GM10847 (cell line): ENCODE measurements around the gene DNPH1.

Source experiments
- POLR2A ChIP-seq: IDR thresholded peaks from 2 replicates; pipeline ENCODE4 v1.6.1; 2011; ENCODE audit not compliant: insufficient read length; ENCODE audit errors: extremely low read depth

Gene DNPH1

DNA sequence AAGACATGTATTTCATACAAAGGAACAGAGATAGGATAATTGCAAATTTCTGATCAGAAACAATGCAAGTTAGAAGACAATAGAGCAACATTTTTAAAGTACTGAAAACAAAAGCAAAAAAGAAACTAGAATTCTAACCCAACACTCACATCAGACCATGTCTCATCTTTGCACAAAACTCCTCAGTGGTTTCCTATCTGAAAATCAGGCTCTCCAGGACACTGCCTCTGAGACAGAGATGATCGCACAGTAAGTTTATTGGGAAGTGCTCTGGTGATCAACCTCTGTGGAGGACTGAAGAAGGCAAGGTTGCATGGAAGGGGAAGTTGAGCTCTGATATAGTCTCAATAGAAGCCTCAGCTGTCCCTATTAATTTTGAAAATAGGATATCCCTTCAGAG is 11.7 kb upstream of the DNPH1 start:
- TF ChIP-seq POLR2A, result no peak

DNA sequence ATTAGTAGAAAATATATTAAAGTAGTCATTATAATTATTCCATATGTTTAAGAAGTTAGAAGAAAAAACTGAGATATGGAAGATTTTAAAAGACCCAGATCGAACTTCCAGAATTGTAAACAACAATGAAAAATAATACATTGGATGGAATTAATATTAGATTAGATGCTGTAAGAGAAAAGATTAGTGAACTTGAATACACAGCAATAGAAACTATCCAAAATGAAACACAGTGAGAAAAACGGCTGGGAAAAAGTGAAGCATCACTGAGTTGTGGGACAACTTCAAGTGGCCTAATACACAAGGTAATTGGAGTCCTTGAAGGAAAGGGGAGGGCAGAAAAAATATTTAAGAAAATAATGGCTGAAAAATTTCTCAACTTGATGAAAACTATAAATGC is 9.8 kb upstream of the DNPH1 start:
- TF ChIP-seq POLR2A, result no peak

DNA sequence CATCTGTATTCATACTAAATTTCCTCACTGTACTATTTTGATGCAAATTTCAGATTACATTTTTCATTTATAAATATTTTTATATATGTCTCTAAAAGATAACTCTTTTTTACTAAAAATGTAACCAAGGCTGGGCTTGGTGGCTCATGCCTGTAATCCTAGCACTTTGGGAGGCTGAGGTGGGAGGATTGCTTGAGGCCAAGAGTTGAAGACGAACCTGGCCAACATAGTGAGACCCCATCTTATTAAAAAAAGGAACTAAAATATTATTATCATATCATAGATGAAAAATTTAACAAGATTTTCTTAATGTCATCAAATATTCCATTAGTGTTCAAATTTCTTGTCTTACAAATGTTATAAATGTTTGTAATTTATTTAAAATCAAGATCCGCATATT is 6.6 kb upstream of the DNPH1 start:
- no peak for TF ChIP-seq POLR2A

- TF ChIP-seq POLR2A, result no peak
Measured at GRCh38 chr6:43231735-43232450, 2.6 kb upstream of the DNPH1 start.

GRCh38 chr6:43231053-43231452 is 1.8 kb upstream of the DNPH1 start:
- no peak for TF ChIP-seq POLR2A

- no peak for TF ChIP-seq POLR2A
Measured at GRCh38 chr6:43229803-43230620, 731 bp upstream of the DNPH1 start.

GRCh38 chr6:43226192-43226851 is 3.0 kb downstream of the DNPH1 start:
- TF ChIP-seq POLR2A, result no peak

DNA sequence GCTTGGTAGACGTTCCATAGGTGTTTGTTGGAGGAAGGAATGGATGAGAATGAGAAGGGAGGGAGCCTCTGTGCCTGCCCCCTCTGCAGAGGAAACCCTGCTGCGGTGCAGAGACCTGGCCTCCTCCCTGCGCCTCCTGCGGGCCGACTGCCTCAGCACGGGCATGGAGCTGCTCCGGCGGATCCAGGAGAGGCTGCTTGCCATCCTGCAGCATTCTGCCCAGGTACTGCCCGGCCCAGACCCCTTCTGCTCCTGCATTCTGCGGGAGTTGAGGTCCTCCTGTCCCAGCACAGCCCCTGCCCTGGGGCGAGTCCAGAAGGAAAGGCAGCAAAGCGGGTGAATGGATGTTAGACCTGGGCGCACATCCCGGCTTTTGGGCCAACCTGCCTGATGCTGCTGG is 6.1 kb downstream of the DNPH1 start:
- TF ChIP-seq POLR2A, result no peak

- TF ChIP-seq POLR2A, result no peak
Measured at GRCh38 chr6:43222418-43223059, 6.7 kb downstream of the DNPH1 start.

DNA sequence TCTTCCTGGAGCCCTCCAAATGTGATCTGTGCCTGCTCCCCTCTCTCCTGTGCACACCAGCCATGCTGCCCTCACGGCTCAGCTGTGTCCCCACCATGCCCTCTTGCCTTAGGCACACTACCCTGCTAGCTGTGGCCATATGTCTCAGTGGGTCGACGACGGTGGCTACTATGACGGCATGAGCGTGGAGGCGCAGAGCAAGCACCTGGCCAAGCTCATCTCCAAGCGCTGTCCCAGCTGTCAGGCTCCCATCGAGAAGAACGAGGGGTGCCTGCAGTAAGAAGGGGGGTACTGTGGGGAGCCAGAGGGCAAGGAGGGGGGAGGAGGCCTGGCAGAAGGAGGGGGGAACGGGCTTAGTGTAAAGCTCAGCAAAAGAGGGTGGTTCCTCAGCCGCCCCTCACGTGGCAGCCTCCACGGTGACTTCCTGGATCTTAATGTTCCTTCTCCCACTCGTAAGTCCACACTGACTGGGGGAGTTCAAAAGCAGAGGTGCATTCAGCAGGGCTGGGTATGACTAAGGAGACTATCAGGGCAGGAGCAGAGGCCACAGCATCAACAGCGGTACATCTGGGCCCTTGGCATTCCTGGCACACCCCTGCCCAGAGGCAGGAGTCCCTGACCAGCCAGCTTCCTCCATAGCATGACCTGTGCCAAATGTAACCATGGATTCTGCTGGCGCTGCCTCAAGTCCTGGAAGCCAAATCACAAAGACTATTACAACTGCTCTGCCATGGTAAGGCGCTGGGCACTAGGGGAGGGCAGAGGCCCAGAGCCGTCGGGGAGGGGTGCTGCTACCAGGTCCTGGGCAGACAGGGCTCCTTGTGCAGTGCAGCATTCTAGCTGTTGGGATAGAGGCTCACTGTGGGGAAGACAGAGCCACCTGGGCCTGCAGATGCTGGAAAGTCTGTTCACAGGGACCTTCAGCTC is 8.0 kb downstream of the DNPH1 start:
- no peak for TF ChIP-seq POLR2A

DNA sequence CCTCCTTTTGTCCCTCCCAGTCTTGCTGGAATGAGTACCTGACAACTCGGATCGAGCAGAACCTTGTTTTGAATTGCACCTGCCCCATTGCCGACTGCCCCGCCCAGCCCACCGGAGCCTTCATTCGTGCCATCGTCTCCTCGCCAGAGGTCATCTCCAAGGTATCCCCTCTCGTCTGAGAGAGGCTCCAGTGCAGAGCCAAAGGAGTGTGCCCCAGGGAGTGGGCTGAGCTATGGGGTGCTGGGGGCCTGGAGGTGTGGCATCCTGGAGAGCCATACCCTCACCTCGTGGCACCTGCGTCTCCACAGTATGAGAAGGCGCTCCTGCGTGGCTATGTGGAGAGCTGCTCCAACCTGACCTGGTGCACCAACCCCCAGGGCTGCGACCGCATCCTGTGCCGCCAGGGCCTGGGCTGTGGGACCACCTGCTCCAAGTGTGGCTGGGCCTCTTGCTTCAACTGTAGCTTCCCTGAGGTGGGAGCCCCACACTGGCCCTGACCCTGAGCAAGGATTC is 8.8 kb downstream of the DNPH1 start:
- TF ChIP-seq POLR2A, result no peak

DNA sequence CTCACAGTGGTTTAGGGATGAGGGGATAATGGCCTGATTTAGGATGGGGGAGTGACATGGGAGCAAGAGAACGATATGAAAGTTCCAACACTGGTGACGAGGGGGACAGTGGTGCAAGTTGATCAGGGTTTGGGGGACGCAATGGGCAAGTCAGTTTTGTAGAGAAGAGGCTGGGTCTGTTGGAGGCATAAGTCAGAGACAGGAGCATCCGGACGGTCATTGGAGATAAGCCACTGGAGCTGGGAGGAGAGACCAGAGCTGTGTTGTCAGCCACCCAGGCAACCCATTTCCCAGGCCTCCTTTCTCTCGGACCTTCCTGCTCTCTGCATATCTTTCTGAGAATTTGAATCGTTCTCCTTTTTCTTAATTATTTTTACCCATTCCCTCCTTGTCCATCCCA is 9.5 kb downstream of the DNPH1 start:
- TF ChIP-seq POLR2A, result no peak

DNA sequence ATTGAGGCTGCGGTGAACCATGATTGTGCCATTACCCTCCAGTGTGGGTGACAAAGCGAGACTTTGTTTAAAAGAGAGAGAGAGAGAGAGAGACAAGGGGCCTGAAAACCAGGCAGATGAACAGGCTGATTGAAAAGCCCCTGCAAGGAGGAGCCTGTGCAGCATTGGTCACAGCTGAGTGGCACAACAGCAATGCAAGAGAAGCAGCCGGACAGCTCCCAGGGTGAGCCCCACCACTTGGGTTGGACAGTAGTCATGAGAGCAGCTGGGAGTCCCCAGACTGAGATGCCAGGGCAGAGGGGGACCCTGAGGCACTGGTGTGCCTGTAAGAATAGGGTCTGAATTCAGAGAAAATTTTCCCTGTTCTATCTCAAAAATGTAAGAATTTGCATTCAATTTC is 10.2 kb downstream of the DNPH1 start:
- TF ChIP-seq POLR2A, result no peak

- TF ChIP-seq POLR2A, result no peak
Measured at GRCh38 chr6:43217351-43217750, 11.9 kb downstream of the DNPH1 start.
